Effector memory CD8-positive, alpha-beta T cell (primary cell): ENCODE measurements around the gene HDHD5.
A peak's percentile ranks its signal among the peaks of the same experiment; 100 is the strongest.

Experiments
- ATAC-seq: fragments of 150-1000 bp; cut with Tn5 transposase; replicated peaks from 2 replicates; pipeline ENCODE4 v1.10.0; 2021; ENCODE audit warnings: mild to moderate bottlenecking, moderate library complexity
- DNase-seq, 3 experiments: peaks; one replicate each; pipeline ENCODE4 v3.0.0; 2021
- H3K27ac Mint-ChIP-seq, 2 donors: one replicate each; pipeline ENCODE4 v1.8.0; 2022; ENCODE audit warnings: mild to moderate bottlenecking in 2 of 2, mixed read lengths in 2 of 2, moderate library complexity in 2 of 2
- H3K27me3 Mint-ChIP-seq, 2 donors: one replicate each; pipeline ENCODE4 v1.8.0; 2022; ENCODE audit warnings: mixed read lengths in 2 of 2
- H3K36me3 Mint-ChIP-seq: one replicate; pipeline ENCODE4 v1.8.0; 2022; ENCODE audit warnings: mild to moderate bottlenecking, moderate library complexity, mixed read lengths; ENCODE audit not compliant: insufficient read depth
- H3K4me1 Mint-ChIP-seq, 2 donors: one replicate each; pipeline ENCODE4 v1.8.0; 2022; ENCODE audit warnings: low read depth in 2 of 2, mixed read lengths in 2 of 2
- H3K4me3 Mint-ChIP-seq, 2 donors: one replicate each; pipeline ENCODE4 v1.8.0; 2022; ENCODE audit warnings: mild to moderate bottlenecking in 2 of 2, mixed read lengths in 2 of 2, moderate library complexity in 2 of 2
- H3K9me3 Mint-ChIP-seq, 2 donors: one replicate each; pipeline ENCODE4 v1.8.0; 2022; ENCODE audit warnings: mixed read lengths in 2 of 2

The HDHD5 gene

GRCh38 chr22:17113600-17113999, 45.5 kb downstream of the HDHD5 start:
- H3K27me3 Mint-ChIP-seq, result no peaks in the 10 kb centered on the region
- peak overlapping the region; percentile 1 to 41 for H3K27ac Mint-ChIP-seq
- H3K36me3 Mint-ChIP-seq, result peaks cover 18% of the 10 kb centered on the region
- H3K4me3 Mint-ChIP-seq, result no peak overlapping the region
- ATAC-seq (no peak), DNase-seq (no peak)
- no peaks in the 10 kb centered on the region for H3K9me3 Mint-ChIP-seq
- H3K4me1 Mint-ChIP-seq, result peaks cover 51 to 52% of the 10 kb centered on the region in 2 donors

GRCh38 chr22:17112491-17113042, 46.5 kb downstream of the HDHD5 start:
- H3K4me3 Mint-ChIP-seq, result no peak overlapping the region
- no peaks in the 10 kb centered on the region for H3K27me3 Mint-ChIP-seq
- DNase-seq (no peak), ATAC-seq (no peak)
- peaks cover 17% of the 10 kb centered on the region for H3K36me3 Mint-ChIP-seq
- no peak overlapping the region for H3K27ac Mint-ChIP-seq
- no peaks in the 10 kb centered on the region for H3K9me3 Mint-ChIP-seq
- peaks cover 40 to 44% of the 10 kb centered on the region in 2 donors for H3K4me1 Mint-ChIP-seq

GRCh38 chr22:17110791-17111550, 48.1 kb downstream of the HDHD5 start:
- no peak for ATAC-seq
- no peaks in the 10 kb centered on the region for H3K27me3 Mint-ChIP-seq
- no peak overlapping the region for H3K27ac Mint-ChIP-seq
- no peaks in the 10 kb centered on the region for H3K9me3 Mint-ChIP-seq
- no peak overlapping the region for H3K4me3 Mint-ChIP-seq
- no peak for DNase-seq
- peaks cover 32% of the 10 kb centered on the region for H3K36me3 Mint-ChIP-seq
- H3K4me1 Mint-ChIP-seq, result peaks cover 24 to 39% of the 10 kb centered on the region in 2 donors

- Mint-ChIP-seq H3K36me3 (peaks cover 37% of the 10 kb centered on the region), H3K4me3 (no peak overlapping the region), H3K4me1 (peaks cover 17 to 31% of the 10 kb centered on the region in 2 donors), H3K9me3 (no peaks in the 10 kb centered on the region), H3K27ac (peak overlapping the region in 1 of 2 donors; percentile 32), H3K27me3 (no peaks in the 10 kb centered on the region)
- DNase-seq (no peak), ATAC-seq (no peak)
These were observed 49.1 kb downstream of the HDHD5 start for GRCh38 chr22:17109976-17110375.

- DNase-seq (no peak), ATAC-seq (no peak)
- peaks cover 14 to 25% of the 10 kb centered on the region in 2 donors for H3K4me1 Mint-ChIP-seq
- H3K4me3 Mint-ChIP-seq, result no peak overlapping the region
- no peaks in the 10 kb centered on the region for H3K9me3 Mint-ChIP-seq
- peaks cover 44% of the 10 kb centered on the region for H3K36me3 Mint-ChIP-seq
- peak overlapping the region; percentile 32 to 65 for H3K27ac Mint-ChIP-seq
- no peaks in the 10 kb centered on the region for H3K27me3 Mint-ChIP-seq
These were observed 49.8 kb downstream of the HDHD5 start for GRCh38 chr22:17109113-17109865.

GRCh38 chr22:17108256-17109112, 50.6 kb downstream of the HDHD5 start:
- ATAC-seq, result no peak
- H3K4me1 Mint-ChIP-seq, result peaks cover 9 to 21% of the 10 kb centered on the region in 2 donors
- H3K36me3 Mint-ChIP-seq, result peaks cover 48% of the 10 kb centered on the region
- H3K27me3 Mint-ChIP-seq, result no peaks in the 10 kb centered on the region
- no peak overlapping the region for H3K27ac Mint-ChIP-seq
- H3K4me3 Mint-ChIP-seq, result no peak overlapping the region
- no peak for DNase-seq
- H3K9me3 Mint-ChIP-seq, result no peaks in the 10 kb centered on the region

- ATAC-seq (no peak), DNase-seq (no peak)
- no peaks in the 10 kb centered on the region for H3K9me3 Mint-ChIP-seq
- no peak overlapping the region for H3K4me3 Mint-ChIP-seq
- H3K27me3 Mint-ChIP-seq, result no peaks in the 10 kb centered on the region
- H3K27ac Mint-ChIP-seq, result peak overlapping the region; percentile 60 to 79
- peaks cover 8 to 21% of the 10 kb centered on the region in 2 donors for H3K4me1 Mint-ChIP-seq
- H3K36me3 Mint-ChIP-seq, result peaks cover 53% of the 10 kb centered on the region
These were observed 51.6 kb downstream of the HDHD5 start for GRCh38 chr22:17107547-17107810.

GRCh38 chr22:17106785-17107546, 52.1 kb downstream of the HDHD5 start:
- ATAC-seq, result peak; percentile 43
- Mint-ChIP-seq H3K36me3 (peaks cover 59% of the 10 kb centered on the region), H3K4me1 (peaks cover 3 to 18% of the 10 kb centered on the region in 2 donors), H3K9me3 (no peaks in the 10 kb centered on the region), H3K27ac (peak overlapping the region in 1 of 2 donors; percentile 79), H3K4me3 (peak overlapping the region in 1 of 2 donors; percentile 37), H3K27me3 (no peaks in the 10 kb centered on the region)
- DNase-seq, result no peak

- Mint-ChIP-seq H3K36me3 (peaks cover 65% of the 10 kb centered on the region), H3K9me3 (no peaks in the 10 kb centered on the region), H3K4me1 (peaks cover 5 to 24% of the 10 kb centered on the region in 2 donors), H3K4me3 (peak overlapping the region in 1 of 2 donors; percentile 37), H3K27me3 (no peaks in the 10 kb centered on the region), H3K27ac (peak overlapping the region in 1 of 2 donors; percentile 79)
- ATAC-seq (peak; percentile 24), DNase-seq (no peak)
These were observed 52.8 kb downstream of the HDHD5 start for GRCh38 chr22:17106161-17106784.

GRCh38 chr22:17105143-17106129, 53.6 kb downstream of the HDHD5 start:
- peaks cover 72% of the 10 kb centered on the region for H3K36me3 Mint-ChIP-seq

GRCh38 chr22:17104336-17104935, 54.6 kb downstream of the HDHD5 start:
- Mint-ChIP-seq H3K27ac (no peak overlapping the region), H3K27me3 (no peaks in the 10 kb centered on the region), H3K4me1 (peaks cover 10 to 28% of the 10 kb centered on the region in 2 donors), H3K4me3 (no peak overlapping the region), H3K9me3 (no peaks in the 10 kb centered on the region), H3K36me3 (peaks cover 73% of the 10 kb centered on the region)
- DNase-seq, result no peak
- no peak for ATAC-seq

More at GRCh38 chr22:17105143-17106129, 53.6 kb downstream of the HDHD5 start:
- Mint-ChIP-seq H3K4me1 (peaks cover 8 to 28% of the 10 kb centered on the region in 2 donors), H3K27ac (peak overlapping the region in 1 of 2 donors; percentile 79), H3K27me3 (no peaks in the 10 kb centered on the region), H3K9me3 (no peaks in the 10 kb centered on the region), H3K4me3 (no peak overlapping the region)
- DNase-seq (no peak), ATAC-seq (no peak)
